ENCODE data around the gene C2CD3. TPM values are rescaled to one million over a fixed set of nuclear protein-coding genes. Genes with fewer than 3 reads are reported as not detected.
A peak's percentile ranks its signal among the peaks of the same experiment; 100 is the strongest.

Gene C2CD3
- total and polyA plus RNA-seq, 9 of the 15 experiments (the other 6 are each of a cell fraction or from before 2014, with no cell fraction given): 4.4 to 20.2 (median 15.4) TPM

DNA sequence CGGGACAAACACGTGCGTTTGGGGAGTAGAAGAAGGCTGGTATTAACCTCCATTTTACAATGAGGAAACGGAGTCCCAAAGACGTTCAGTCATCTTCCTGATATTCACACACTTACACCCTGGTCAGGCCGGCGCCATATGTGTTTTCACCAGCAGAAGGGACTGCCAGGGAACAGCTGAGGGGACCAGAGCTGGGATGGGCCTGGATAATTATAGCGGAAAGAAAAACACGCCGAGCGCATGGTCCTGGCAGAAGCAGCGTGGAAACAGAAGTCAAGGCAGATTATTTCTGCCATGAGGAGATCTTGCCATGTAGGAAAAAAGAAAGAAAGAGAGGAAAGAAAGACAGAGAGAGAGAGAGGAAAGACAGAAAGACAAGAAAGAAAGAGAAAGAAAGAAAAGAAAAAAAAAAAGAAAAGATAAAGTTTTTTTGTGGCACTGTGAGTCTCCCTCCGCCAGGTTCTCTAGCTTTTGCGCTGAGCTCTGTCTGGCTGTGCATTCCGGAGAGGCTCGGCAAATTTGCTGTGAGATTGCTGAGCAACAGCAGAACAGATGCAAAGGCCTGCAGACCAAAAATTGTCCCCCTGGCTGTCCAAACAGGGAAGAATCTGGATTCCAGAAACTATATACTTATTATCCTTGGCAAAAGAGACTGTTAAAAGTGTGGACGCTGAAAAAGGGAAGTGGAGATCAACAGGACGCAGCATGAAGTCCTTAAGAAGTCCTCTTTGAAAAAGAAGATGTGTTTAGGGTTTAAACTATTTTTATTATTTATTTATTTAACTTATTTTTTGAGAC is 186.9 kb downstream of the C2CD3 start (continued):
- TF ChIP-seq FOXP4 (CRISPR knock-in tag; IDR thresholded peaks at IDR 0.05; ENCODE audit: borderline replicate concordance) (no peak), YBX1 (IDR thresholded peaks at IDR 0.05) (no peak), ESRRA (IDR thresholded peaks at IDR 0.05; ENCODE audit: borderline replicate concordance, low read depth) (no peak), ZNF512 (tag; IDR thresholded peaks at IDR 0.05) (peak; percentile 99), SPI1 (IDR thresholded peaks at IDR 0.05; ENCODE audit: borderline replicate concordance, low read depth, low read length) (peak; percentile 98), PTTG1 (tag; IDR thresholded peaks at IDR 0.05; ENCODE audit: low read depth) (no peak), ZNF696 (CRISPR knock-in tag; conservative IDR thresholded peaks at IDR 0.05) (no peak), ELK3 (CRISPR knock-in tag; IDR thresholded peaks at IDR 0.05) (no peak)
- TF ChIP-seq, protein P1, sequence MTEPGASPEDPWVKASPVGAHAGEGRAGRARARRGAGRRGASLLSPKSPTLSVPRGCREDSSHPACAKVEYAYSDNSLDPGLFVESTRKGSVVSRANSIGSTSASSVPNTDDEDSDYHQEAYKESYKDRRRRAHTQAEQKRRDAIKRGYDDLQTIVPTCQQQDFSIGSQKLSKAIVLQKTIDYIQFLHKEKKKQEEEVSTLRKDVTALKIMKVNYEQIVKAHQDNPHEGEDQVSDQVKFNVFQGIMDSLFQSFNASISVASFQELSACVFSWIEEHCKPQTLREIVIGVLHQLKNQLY (CRISPR knock-in tag; conservative IDR thresholded peaks at IDR 0.05): 0 out of 4 replicates have a peak, but pooled peaks of 1 of the 2 experiments have one; percentile 75
